Measurements from ENCODE around the gene SLX4IP.
A peak's percentile ranks its signal among the peaks of the same experiment; 100 is the strongest.

The SLX4IP gene

DNA sequence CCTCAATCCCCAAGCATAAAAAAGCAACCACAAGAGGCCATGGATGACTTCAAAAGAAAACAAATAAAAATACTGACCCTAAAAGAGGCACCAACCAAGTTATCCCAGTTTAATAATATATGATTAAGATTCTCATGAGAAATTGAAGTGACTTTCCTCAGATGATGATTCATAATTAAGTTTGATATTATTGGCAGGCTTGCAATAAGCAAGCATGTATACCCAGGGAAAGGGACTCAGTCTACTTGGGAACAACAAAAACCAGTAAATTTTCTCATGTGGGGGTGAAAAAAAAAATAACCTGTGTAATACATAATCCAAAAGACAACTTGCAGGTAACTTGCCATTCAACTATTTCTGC, 219.1 kb downstream of the SLX4IP start:
- TF ChIP-seq, protein P1, sequence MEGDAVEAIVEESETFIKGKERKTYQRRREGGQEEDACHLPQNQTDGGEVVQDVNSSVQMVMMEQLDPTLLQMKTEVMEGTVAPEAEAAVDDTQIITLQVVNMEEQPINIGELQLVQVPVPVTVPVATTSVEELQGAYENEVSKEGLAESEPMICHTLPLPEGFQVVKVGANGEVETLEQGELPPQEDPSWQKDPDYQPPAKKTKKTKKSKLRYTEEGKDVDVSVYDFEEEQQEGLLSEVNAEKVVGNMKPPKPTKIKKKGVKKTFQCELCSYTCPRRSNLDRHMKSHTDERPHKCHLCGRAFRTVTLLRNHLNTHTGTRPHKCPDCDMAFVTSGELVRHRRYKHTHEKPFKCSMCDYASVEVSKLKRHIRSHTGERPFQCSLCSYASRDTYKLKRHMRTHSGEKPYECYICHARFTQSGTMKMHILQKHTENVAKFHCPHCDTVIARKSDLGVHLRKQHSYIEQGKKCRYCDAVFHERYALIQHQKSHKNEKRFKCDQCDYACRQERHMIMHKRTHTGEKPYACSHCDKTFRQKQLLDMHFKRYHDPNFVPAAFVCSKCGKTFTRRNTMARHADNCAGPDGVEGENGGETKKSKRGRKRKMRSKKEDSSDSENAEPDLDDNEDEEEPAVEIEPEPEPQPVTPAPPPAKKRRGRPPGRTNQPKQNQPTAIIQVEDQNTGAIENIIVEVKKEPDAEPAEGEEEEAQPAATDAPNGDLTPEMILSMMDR (IDR thresholded peaks at IDR 0.05; ENCODE audit: borderline replicate concordance, control extremely low read depth, extremely low read depth, insufficient read depth, missing control alignments), result no peak
- in situ Hi-C loops (cut with MboI; ENCODE audit: low sequenced_read_pairs, unreplicated experiment), result no loop called here

DNA sequence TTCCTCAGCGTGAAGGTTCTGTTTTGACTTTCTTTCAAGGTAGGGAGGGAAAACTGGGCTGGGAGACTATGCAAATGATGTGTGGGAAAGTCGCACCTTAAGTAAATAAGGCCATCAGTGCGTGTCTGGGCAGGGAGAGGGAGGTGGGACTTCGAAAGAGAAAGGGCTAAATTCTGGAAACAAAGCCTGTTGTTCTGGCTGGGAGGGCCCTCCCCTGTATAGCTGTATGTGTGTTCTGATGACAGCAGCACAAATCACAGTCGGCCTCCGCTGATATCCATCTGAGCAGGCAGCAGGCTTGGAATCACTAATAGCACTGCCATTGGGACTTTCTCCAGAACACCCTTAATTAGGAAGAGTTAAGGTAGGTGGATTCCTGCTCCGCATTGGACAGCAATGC, 219.5 kb downstream of the SLX4IP start:
- TF ChIP-seq, protein P1 (IDR thresholded peaks at IDR 0.05; ENCODE audit: borderline replicate concordance, control extremely low read depth, extremely low read depth, insufficient read depth, missing control alignments), result no peak
- in situ Hi-C loops (cut with MboI; ENCODE audit: low sequenced_read_pairs, unreplicated experiment), result no loop called here
- peak; percentile 47 for DNase-seq (ENCODE audit: low spot score)

More for the DNA sequence above, 219.1 kb downstream of the SLX4IP start:
- no peak for DNase-seq (ENCODE audit: low spot score)

DNA sequence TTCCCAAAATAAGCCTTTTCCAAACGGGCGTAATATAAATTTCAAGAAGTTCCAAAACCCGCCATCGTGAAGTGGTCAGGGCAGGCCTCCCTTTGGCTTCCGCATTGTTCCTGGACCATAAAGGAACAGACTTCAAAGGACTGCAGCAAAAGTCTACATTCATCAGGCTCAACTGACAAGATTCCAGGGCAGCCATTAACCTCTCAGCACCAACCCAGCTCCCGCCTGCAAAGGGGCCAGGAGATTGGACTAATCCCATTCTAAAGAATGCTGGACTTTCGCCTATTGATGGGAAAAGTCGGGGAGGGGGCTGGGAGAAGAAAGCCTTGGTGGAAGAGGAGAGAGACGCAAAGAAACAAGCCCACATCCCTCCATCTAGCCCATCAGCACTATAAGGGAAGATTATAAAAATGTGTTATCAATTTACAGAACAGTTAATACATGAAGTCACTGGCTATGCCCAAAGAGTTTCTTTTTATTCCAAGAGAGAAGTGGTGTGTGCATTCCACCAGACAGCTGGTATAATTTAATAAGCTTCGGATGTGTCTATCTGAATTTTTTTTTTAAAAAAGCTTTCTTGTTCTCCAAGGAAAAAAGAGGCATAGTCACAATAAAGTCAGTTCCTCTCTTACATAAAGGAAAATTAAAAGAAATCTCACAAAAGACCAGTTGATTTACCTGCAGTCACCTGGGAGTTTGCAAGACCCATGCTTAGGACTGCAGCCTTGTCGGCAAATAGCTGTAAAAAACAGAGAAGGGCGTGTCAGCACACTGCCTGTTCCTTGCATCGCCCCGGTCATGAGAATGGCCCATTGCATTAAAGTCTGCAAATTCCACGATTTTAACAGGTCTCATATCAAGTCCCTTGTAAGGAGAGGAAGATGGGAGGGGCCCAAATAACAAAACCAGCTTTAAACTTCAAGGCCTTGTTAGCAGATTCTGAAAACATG, 220.9 kb downstream of the SLX4IP start:
- DNase-seq (ENCODE audit: low spot score), result no peak
- in situ Hi-C loops (cut with MboI; ENCODE audit: low sequenced_read_pairs, unreplicated experiment), result no loop called here
- TF ChIP-seq, protein P1 (IDR thresholded peaks at IDR 0.05; ENCODE audit: borderline replicate concordance, control extremely low read depth, extremely low read depth, insufficient read depth, missing control alignments), result no peak

DNA sequence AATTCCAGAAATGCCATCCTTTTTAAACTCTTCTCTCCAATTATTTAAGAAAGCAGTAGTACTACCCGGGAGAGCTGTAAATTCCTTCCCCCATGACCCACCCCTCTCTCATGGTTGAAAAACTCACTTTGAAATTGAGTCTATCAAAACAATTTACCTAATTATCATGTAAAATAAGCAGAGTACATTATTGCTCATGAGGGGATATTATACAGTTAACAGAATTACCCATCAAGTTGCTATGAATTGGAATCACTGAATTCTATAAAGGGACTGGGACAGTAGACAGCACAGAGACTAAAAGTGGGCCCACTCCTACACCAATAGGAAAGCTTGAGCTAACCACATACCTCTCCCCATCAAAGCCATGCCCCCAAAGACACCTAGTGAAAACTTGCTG, 222.3 kb downstream of the SLX4IP start:
- no peak for DNase-seq (ENCODE audit: low spot score)
- TF ChIP-seq, protein P1 (IDR thresholded peaks at IDR 0.05; ENCODE audit: borderline replicate concordance, control extremely low read depth, extremely low read depth, insufficient read depth, missing control alignments), result no peak
- in situ Hi-C loops (cut with MboI; ENCODE audit: low sequenced_read_pairs, unreplicated experiment), result no loop called here

DNA sequence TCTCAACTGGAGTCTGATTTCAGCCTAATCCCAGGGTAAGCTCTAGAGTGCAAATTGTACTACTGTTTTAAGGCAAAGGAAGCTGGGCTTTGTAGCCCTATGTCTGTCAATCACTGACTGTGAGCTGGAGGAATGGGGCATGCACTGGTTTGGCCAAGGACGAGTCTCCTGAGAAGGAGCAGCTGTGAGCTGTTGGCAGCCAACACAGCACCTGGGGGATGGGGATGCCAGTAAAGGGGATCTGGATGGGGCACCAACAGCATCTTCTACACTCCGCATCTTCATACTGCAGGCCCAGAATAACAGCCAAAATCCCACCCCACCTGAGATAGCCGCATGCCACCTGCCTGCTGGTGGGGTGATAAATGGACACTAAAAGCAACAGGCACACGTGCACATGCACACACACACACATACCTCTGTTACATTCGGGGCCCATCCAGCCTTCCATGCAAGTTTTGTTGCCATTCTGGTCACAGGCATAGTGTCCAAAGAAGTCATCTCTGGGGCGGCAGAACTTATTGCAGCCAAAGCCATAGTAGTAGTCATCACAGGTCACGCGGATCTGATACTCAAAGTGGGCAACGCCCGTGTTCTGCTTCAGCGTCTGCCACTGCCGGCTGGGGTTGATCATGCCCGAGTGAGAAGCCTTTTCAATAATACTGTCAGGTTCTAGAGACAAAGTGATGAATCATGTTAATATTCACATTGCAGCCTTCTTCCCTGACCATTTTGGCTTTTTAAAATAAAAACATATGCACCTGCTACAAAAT, 223.1 kb downstream of the SLX4IP start:
- TF ChIP-seq, protein P1 (IDR thresholded peaks at IDR 0.05; ENCODE audit: borderline replicate concordance, control extremely low read depth, extremely low read depth, insufficient read depth, missing control alignments), result no peak
- in situ Hi-C loops (cut with MboI; ENCODE audit: low sequenced_read_pairs, unreplicated experiment), result no loop called here

DNA sequence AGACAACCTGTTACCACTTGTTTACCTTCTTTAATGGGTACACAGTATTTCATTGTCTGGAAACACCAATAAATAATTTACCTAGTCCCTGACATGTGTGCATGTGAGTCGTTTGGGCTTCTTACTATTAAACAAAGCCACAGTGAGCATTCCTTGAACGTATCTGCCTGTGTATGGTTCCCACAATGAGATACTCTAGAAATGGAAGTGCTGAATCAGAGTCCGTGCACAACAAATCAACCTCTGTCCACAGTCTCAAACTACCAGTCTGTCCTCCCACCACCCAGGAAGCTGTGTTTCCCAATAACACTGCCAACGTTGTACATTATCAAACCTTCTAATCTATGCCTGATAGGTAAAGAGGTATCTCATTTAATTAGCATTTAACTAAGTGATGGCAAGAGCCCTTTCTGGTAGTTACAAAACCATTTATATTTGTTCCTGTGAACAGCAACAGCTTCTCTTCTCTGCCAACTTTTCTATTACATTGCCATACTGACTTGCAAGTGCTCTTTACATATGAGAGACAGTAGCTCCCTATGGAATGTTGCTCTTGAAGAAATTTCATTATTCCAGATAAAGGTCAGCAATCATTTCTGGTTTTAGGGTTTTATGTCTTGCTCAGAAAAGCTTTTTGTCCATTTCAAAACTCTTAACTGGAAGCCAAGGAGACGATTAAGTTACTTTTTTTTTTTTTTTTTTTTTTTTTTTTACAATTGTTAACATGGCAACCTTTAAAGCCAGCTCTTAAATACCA, 223.9 kb downstream of the SLX4IP start:
- TF ChIP-seq, protein P1 (IDR thresholded peaks at IDR 0.05; ENCODE audit: borderline replicate concordance, control extremely low read depth, extremely low read depth, insufficient read depth, missing control alignments), result no peak
- in situ Hi-C loops (cut with MboI; ENCODE audit: low sequenced_read_pairs, unreplicated experiment), result no loop called here
- no peak for DNase-seq (ENCODE audit: low spot score)

More for the DNA sequence above, 223.1 kb downstream of the SLX4IP start:
- DNase-seq (ENCODE audit: low spot score), result no peak
